ENCODE measurements around the gene TMEM235. TPM values are rescaled to one million over a fixed set of nuclear protein-coding genes. Genes with fewer than 3 reads are reported as not detected.

The TMEM235 gene
- total and polyA plus RNA-seq, 11 donors: not detected

DNA sequence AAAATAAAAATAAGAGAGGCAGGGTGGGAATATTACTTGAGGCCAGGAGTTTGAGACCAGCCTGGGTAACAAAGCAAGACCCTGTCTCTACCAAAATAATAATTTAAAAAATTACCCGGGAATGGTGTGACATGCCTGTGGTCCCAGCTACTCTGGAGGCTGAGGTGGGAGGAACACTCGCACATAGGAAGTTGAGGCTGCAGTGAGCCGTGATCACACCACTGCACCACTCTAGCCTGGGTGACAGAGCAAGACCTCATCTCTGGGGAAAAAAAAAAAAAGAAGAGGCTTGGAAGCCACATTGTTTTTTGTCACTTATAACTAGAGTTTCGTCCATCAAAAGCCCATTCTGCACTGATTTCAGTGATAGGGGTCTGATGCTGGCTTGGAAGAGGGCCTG lies 3.3 kb upstream of the TMEM235 start:
- TF ChIP-seq, protein P1, sequence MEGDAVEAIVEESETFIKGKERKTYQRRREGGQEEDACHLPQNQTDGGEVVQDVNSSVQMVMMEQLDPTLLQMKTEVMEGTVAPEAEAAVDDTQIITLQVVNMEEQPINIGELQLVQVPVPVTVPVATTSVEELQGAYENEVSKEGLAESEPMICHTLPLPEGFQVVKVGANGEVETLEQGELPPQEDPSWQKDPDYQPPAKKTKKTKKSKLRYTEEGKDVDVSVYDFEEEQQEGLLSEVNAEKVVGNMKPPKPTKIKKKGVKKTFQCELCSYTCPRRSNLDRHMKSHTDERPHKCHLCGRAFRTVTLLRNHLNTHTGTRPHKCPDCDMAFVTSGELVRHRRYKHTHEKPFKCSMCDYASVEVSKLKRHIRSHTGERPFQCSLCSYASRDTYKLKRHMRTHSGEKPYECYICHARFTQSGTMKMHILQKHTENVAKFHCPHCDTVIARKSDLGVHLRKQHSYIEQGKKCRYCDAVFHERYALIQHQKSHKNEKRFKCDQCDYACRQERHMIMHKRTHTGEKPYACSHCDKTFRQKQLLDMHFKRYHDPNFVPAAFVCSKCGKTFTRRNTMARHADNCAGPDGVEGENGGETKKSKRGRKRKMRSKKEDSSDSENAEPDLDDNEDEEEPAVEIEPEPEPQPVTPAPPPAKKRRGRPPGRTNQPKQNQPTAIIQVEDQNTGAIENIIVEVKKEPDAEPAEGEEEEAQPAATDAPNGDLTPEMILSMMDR (IDR thresholded peaks at IDR 0.05): no peak
- no peak for TF ChIP-seq POLR2A (IDR thresholded peaks at IDR 0.05)
- H3K27ac ChIP-seq: no peak overlapping the region
- peaks cover 16 to 35% (median 24%) of the 10 kb centered on the region in 9 donors for H3K27me3 ChIP-seq
- ATAC-seq: no peak
- H3K9me3 ChIP-seq: no peaks in the 10 kb centered on the region
- peaks cover 0 to 16% (median 2%) of the 10 kb centered on the region in 12 donors for H3K4me1 ChIP-seq
- H3K36me3 ChIP-seq: peaks cover 0 to 5% (median 0%) of the 10 kb centered on the region in 9 donors
- no peak for DNase-seq
- H3K4me3 ChIP-seq: no peak overlapping the region
- intact Hi-C loops (cut with DNase I): no loop called here
- 79 to 91% (median 88%) methylated on average over 4 of the region's 4 CpGs for WGBS, 4 donors

GRCh38 chr17:78230252-78230962 lies 1.0 kb upstream of the TMEM235 start:
- Histone ChIP-seq H3K4me1 (peaks cover 0 to 16% (median 2%) of the 10 kb centered on the region in 12 donors), H3K4me3 (no peak overlapping the region), H3K9me3 (no peaks in the 10 kb centered on the region), H3K27ac (no peak overlapping the region), H3K36me3 (no peaks in the 10 kb centered on the region), H3K27me3 (peaks cover 16 to 36% (median 24%) of the 10 kb centered on the region in 9 donors)
- intact Hi-C loops (cut with DNase I): no loop called here
- ATAC-seq: no peak
- TF ChIP-seq, protein P1 (IDR thresholded peaks at IDR 0.05): no peak
- no peak for TF ChIP-seq POLR2A (IDR thresholded peaks at IDR 0.05)
- DNase-seq: no peak
- WGBS, 4 donors: 76 to 80% (median 79%) methylated on average over 13 of the region's 13 CpGs

DNA sequence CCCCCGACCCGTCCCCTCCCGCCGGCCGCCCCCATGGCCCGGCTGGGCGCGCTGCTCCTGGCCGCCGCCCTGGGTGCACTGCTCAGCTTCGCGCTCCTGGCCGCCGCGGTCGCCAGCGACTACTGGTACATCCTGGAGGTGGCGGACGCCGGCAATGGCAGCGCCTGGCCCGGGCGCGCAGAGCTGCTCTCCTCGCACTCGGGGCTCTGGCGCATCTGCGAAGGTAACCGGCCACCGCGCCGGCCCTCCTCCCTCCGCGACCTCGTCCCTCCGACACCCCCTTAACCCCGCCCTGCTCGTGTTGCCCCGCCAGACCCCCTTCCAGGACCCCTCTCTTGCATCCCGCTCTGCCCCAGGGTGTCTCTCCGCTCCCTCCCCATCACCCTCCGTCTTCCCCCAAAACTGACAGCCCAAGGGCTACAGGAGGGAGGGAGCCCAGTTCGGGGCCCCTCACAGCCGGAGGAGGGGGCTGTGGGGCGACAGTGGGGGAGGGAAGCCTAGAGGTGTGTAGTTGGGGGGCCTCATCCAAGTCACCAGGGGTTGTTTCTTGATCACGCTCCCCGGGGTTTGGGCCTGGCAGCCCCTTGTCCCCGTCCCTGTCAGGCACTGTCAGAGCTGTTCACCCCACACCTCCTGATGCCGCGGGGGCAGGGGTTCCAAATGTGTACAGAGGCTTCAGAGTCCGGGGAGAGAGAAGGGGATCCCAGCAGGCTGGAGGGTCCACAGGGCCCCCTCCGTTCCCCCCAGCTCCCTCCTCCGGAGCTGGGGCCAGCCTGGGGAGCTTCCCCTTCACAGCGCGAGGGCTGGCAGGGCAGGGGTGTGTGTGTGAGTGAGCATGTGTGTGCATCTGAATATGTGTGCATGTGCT lies 794 bp downstream of the TMEM235 start:
- no peak overlapping the region for H3K27ac ChIP-seq
- no peak overlapping the region for H3K4me3 ChIP-seq
- H3K9me3 ChIP-seq: no peaks in the 10 kb centered on the region
- TF ChIP-seq POLR2A (IDR thresholded peaks at IDR 0.05): no peak
- TF ChIP-seq, protein P1 (IDR thresholded peaks at IDR 0.05): no peak
- H3K27me3 ChIP-seq: peaks cover 16 to 36% (median 24%) of the 10 kb centered on the region in 9 donors
- ATAC-seq (no peak), DNase-seq (no peak)
- 15 to 44% (median 34%) methylated on average over 20 to 55 of the region's 55 CpGs for WGBS, 4 donors
- H3K36me3 ChIP-seq: no peaks in the 10 kb centered on the region
- peaks cover 0 to 15% (median 1%) of the 10 kb centered on the region in 12 donors for H3K4me1 ChIP-seq
- intact Hi-C loops (cut with DNase I): no loop called here

- Histone ChIP-seq H3K9me3 (no peaks in the 10 kb centered on the region), H3K4me1 (peaks cover 0 to 15% (median 0%) of the 10 kb centered on the region in 12 donors), H3K36me3 (no peaks in the 10 kb centered on the region), H3K27ac (no peak overlapping the region), H3K4me3 (no peak overlapping the region), H3K27me3 (peaks cover 16 to 36% (median 24%) of the 10 kb centered on the region in 9 donors)
- DNase-seq (no peak), ATAC-seq (no peak)
- TF ChIP-seq, protein P1 (IDR thresholded peaks at IDR 0.05): no peak
- TF ChIP-seq POLR2A (IDR thresholded peaks at IDR 0.05): no peak
- WGBS, 4 donors: 93 to 100% (median 95%) methylated on average over 2 of the region's 2 CpGs
- intact Hi-C loops (cut with DNase I): no loop called here
Measured at GRCh38 chr17:78232859-78233173, 1.4 kb downstream of the TMEM235 start.

All from heart left ventricle (tissue), 16 donors.